Measurements from ENCODE around the gene C6orf89. TPM values are rescaled to one million over a fixed set of nuclear protein-coding genes. Genes with fewer than 3 reads are reported as not detected.

C6orf89 gene
- total and polyA plus RNA-seq, 2 of the 13 experiments (the other 11 are each of a cell fraction or from before 2014, with no cell fraction given) = 22.1 to 32.2 TPM

DNA sequence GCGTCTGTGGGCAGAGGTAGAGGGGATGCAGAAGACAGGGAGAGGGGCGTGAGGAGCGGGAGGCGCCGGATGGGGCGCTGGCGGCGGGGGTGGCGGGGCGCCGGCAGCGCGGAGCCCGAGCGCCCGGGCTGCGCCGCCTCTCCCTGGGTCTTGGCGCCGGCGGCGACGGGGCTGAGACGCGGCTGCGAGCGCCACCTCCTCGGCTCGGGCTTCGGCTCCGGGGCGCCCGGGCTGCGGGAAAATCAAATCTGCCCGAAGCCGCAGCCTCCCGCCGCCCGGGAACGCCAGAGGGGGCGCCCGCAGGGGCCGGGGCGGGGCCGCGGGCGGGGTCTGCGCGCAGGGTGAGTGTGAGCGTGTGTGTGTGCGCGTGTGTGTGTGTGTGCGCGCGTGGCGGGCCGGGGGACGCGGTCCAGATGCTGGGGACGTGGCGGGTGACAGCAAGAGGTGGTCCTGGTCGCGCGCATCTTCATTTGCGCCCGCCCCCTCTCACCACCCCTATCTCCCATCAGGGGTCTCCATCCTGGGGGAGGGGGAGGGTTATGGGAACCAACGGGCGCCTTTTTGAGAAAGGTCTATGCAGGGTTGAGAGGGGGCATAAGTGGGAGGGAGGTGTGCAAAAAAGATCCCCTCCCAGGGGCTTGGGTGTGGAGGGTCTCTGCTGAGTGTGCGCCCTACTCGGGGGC lies 45.9 kb upstream of the C6orf89 start (continued):
- TF ChIP-seq, protein P1, sequence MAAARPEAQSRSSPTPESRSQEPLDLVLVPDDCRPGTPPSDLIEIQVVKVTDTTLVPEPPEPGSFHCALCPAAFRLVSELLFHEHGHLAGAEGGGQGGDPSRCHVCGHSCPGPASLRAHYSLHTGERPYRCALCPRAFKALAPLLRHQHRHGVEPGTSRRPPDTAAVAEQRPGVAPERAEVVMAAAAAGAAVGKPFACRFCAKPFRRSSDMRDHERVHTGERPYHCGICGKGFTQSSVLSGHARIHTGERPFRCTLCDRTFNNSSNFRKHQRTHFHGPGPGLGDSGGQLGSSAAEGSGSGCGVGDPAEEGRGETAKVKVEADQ (CRISPR knock-in tag; IDR thresholded peaks at IDR 0.05; ENCODE audit: borderline replicate concordance) = 0 out of 2 replicates have a peak, but pooled peaks have one; percentile 34
- no peak for TF ChIP-seq HINFP (CRISPR knock-in tag; IDR thresholded peaks at IDR 0.05; ENCODE audit: low read depth)
- 0 out of 2 replicates have a peak, but pooled peaks have one; percentile 35 for TF ChIP-seq SP5 (CRISPR knock-in tag; IDR thresholded peaks at IDR 0.05; ENCODE audit: borderline replicate concordance, low read depth)
- no peak for TF ChIP-seq MIXL1 (CRISPR knock-in tag; IDR thresholded peaks at IDR 0.05)
- TF ChIP-seq, protein P2, sequence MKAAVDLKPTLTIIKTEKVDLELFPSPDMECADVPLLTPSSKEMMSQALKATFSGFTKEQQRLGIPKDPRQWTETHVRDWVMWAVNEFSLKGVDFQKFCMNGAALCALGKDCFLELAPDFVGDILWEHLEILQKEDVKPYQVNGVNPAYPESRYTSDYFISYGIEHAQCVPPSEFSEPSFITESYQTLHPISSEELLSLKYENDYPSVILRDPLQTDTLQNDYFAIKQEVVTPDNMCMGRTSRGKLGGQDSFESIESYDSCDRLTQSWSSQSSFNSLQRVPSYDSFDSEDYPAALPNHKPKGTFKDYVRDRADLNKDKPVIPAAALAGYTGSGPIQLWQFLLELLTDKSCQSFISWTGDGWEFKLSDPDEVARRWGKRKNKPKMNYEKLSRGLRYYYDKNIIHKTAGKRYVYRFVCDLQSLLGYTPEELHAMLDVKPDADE (CRISPR knock-in tag; IDR thresholded peaks at IDR 0.05) = 0 out of 2 replicates have a peak, but pooled peaks have one; percentile 18
- TF ChIP-seq ZNF317 (CRISPR knock-in tag; IDR thresholded peaks at IDR 0.05) = no peak
- no peak for TF ChIP-seq EHMT2 (IDR thresholded peaks at IDR 0.05; ENCODE audit: borderline replicate concordance, low read depth, low read length)
- peak; percentile 44; the same call in 1 of the 2 replicates for TF ChIP-seq UBTF (CRISPR knock-in tag; IDR thresholded peaks at IDR 0.05)
- no peak for TF ChIP-seq NFATC3 (CRISPR knock-in tag; IDR thresholded peaks at IDR 0.05)
- no peak for TF ChIP-seq ZSCAN29 (CRISPR knock-in tag; conservative IDR thresholded peaks at IDR 0.05)
- no peak for TF ChIP-seq ZNF652 (CRISPR knock-in tag; IDR thresholded peaks at IDR 0.05; ENCODE audit: borderline replicate concordance, low read depth)
- TF ChIP-seq CBX1 (IDR thresholded peaks at IDR 0.05; ENCODE audit: low read depth) = no peak
- TF ChIP-seq ZNF777 (CRISPR knock-in tag; IDR thresholded peaks at IDR 0.05) = peak; percentile 25; the same call in 1 of the 2 replicates
- TF ChIP-seq SUZ12 (IDR thresholded peaks at IDR 0.05; ENCODE audit: low read depth, low read length) = no peak
- TF ChIP-seq ZBTB20 (CRISPR knock-in tag; IDR thresholded peaks at IDR 0.05; ENCODE audit: borderline replicate concordance, low read depth) = no peak
- TF ChIP-seq, protein P3, sequence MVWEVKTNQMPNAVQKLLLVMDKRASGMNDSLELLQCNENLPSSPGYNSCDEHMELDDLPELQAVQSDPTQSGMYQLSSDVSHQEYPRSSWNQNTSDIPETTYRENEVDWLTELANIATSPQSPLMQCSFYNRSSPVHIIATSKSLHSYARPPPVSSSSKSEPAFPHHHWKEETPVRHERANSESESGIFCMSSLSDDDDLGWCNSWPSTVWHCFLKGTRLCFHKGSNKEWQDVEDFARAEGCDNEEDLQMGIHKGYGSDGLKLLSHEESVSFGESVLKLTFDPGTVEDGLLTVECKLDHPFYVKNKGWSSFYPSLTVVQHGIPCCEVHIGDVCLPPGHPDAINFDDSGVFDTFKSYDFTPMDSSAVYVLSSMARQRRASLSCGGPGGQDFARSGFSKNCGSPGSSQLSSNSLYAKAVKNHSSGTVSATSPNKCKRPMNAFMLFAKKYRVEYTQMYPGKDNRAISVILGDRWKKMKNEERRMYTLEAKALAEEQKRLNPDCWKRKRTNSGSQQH (CRISPR knock-in tag; IDR thresholded peaks at IDR 0.05; ENCODE audit: low read depth) = no peak
- no peak for TF ChIP-seq ZNF225 (CRISPR knock-in tag; IDR thresholded peaks at IDR 0.05)
- TF ChIP-seq ZFP1 (CRISPR knock-in tag; IDR thresholded peaks at IDR 0.05) = no peak
- no peak for TF ChIP-seq ZNF782 (CRISPR knock-in tag; IDR thresholded peaks at IDR 0.05; ENCODE audit: borderline replicate concordance)
- TF ChIP-seq ZBTB38 (CRISPR knock-in tag; IDR thresholded peaks at IDR 0.05) = no peak
- TF ChIP-seq MYPOP (CRISPR knock-in tag; IDR thresholded peaks at IDR 0.05) = no peak
- TF ChIP-seq, protein P4, sequence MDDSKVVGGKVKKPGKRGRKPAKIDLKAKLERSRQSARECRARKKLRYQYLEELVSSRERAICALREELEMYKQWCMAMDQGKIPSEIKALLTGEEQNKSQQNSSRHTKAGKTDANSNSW (CRISPR knock-in tag; IDR thresholded peaks at IDR 0.05; ENCODE audit: borderline replicate concordance) = no peak

Measured in HepG2 (cell line).